GM12892 (cell line): Measurements from ENCODE around the gene APOBEC3A.
"Not testable (repeated sequence)": the region's sequence is repeated elsewhere in the genome, so short reads cannot be mapped to it uniquely, and the experiment has no call there.

Experiments
- DNase-seq: peaks from one replicate; pipeline ENCODE4 v3.0.0; 2011; ENCODE audit not compliant: insufficient read length
- FAIRE-seq: peaks from 2 replicates; lab custom pipeline; 2011; peaks lifted over from hg19 to GRCh38; lab: Jason Lieb, UNC
- POLR2A ChIP-seq: IDR thresholded peaks from 2 replicates; pipeline ENCODE4 v1.6.1; 2011; ENCODE audit warnings: low read depth, low read length, control low read depth
- POLR2AphosphoS5 ChIP-seq: IDR thresholded peaks from 2 replicates; pipeline ENCODE4 v1.6.1; 2011; ENCODE audit warnings: low read depth, low read length, control low read depth
- TAF1 ChIP-seq: IDR thresholded peaks from 2 replicates; pipeline ENCODE4 v1.6.1; 2011; ENCODE audit warnings: low read depth, mild to moderate bottlenecking, control low read depth, low read length, borderline replicate concordance

The APOBEC3A gene

GRCh38 chr22:38973289-38974169 is 16.1 kb downstream of the APOBEC3A start:
- no peak for DNase-seq
- FAIRE-seq, result peak; percentile 96
- TF ChIP-seq POLR2A, result no peak

GRCh38 chr22:38974170-38974825 is 16.9 kb downstream of the APOBEC3A start:
- FAIRE-seq (no peak), DNase-seq (no peak)
- no peak for TF ChIP-seq TAF1
- no peak for TF ChIP-seq POLR2AphosphoS5
- TF ChIP-seq POLR2A, result no peak

GRCh38 chr22:38974826-38975175 is 17.4 kb downstream of the APOBEC3A start:
- DNase-seq (no peak), FAIRE-seq (no peak)
- TF ChIP-seq POLR2AphosphoS5 (no peak), POLR2A (no peak), TAF1 (no peak)

- DNase-seq, result not testable (repeated sequence)
These were observed 19.9 kb downstream of the APOBEC3A start for GRCh38 chr22:38977289-38977688.

GRCh38 chr22:38980587-38980986 is 23.2 kb downstream of the APOBEC3A start:
- not testable (repeated sequence) for DNase-seq, FAIRE-seq

More at GRCh38 chr22:38977289-38977688, 19.9 kb downstream of the APOBEC3A start:
- FAIRE-seq, result peak; percentile 21

- no peak for FAIRE-seq
- TF ChIP-seq POLR2A (no peak), TAF1 (no peak), POLR2AphosphoS5 (no peak)
- DNase-seq, result no peak
These were observed 23.9 kb downstream of the APOBEC3A start for GRCh38 chr22:38981005-38981991.

- DNase-seq (peak; percentile 77), FAIRE-seq (peak; percentile 98)
- TF ChIP-seq TAF1 (no peak), POLR2AphosphoS5 (no peak), POLR2A (no peak; the same call in 1 of the 2 replicates)
These were observed 24.9 kb downstream of the APOBEC3A start, which contains the start of gene APOBEC3B for GRCh38 chr22:38981992-38982927. Gene APOBEC3B, plus strand, starts transcription at chr22:38982347. Its CDS starts 107 bp downstream, at chr22:38982454.

- no peak for TF ChIP-seq TAF1
- TF ChIP-seq POLR2A, result no peak
- TF ChIP-seq POLR2AphosphoS5, result no peak
- DNase-seq, result no peak
- no peak for FAIRE-seq
These were observed 26.8 kb downstream of the APOBEC3A start for GRCh38 chr22:38984224-38984623.

GRCh38 chr22:38984784-38985757 is 27.7 kb downstream of the APOBEC3A start:
- not testable (repeated sequence) for DNase-seq
- FAIRE-seq, result peak; percentile 96

- TF ChIP-seq POLR2AphosphoS5, result no peak
- no peak for FAIRE-seq
These were observed 29.2 kb downstream of the APOBEC3A start for GRCh38 chr22:38986629-38987028.

More at GRCh38 chr22:38986629-38987028, 29.2 kb downstream of the APOBEC3A start:
- no peak for DNase-seq
